IPS DF 4.7 (cell line): ENCODE data around the gene CSNK2A2.
A peak's percentile ranks its signal among the peaks of the same experiment; 100 is the strongest.

Experiments
- DNase-seq: peaks from one replicate; pipeline ENCODE4 v3.0.0-alpha.2; 2013; ENCODE audit warnings: low spot score; ENCODE audit errors: extremely low read depth

Gene CSNK2A2

DNA sequence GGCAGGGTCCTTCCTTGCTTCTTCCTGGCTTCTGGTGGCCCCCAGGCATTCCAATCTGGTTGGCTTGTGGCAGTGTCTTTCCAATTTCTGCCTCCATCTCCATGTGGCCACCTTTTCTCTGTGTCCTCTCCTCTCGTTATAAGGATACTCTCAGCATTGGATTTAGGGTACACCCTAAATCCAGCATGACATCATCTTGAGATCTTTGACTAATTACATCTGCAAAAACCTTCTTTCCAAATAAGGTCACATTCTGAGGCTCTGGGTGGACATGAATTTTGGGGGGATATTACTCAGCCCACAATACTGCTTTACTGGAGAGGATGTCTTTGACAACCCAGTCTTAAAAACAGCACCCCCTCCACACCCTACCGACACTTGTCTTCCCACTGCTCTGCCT lies 49.8 kb downstream of the CSNK2A2 start:
- DNase-seq, result no peak

DNA sequence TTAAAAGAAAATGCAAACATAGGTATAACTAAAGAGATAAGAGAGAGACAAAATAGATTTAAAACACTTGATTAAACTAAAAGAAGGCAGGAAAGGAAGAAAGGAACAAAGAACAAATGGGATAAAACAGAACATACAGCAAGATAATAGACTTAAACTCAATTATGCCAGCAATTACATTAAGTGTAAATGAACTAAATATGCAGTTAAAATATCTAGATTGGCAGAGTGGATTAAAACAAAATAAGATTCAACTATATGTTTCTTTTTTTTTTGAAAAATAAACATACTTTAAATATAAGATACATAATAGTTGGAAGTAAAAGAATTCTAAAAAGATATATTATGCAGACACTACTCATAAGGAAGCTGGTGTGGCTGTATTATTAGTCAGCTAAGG lies 59.1 kb downstream of the CSNK2A2 start:
- DNase-seq, result no peak

DNA sequence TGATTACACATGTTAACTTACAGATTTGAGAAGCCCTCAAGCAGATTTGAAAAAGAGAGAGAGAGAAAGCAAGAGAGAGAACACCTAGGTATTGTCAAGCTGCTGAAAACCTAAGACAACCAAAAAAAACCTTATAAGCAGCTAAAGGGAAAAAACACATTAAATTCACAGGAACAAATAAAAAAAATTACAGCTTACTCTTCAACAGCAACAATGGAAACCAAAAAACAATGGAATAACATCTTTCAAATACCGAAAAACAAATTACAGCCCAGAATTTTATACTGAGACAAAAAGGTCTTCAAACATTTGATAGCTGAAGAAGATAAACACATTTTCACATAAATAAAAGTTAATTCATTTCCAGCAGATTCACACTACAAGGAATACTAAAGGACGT lies 60.3 kb downstream of the CSNK2A2 start:
- no peak for DNase-seq

DNA sequence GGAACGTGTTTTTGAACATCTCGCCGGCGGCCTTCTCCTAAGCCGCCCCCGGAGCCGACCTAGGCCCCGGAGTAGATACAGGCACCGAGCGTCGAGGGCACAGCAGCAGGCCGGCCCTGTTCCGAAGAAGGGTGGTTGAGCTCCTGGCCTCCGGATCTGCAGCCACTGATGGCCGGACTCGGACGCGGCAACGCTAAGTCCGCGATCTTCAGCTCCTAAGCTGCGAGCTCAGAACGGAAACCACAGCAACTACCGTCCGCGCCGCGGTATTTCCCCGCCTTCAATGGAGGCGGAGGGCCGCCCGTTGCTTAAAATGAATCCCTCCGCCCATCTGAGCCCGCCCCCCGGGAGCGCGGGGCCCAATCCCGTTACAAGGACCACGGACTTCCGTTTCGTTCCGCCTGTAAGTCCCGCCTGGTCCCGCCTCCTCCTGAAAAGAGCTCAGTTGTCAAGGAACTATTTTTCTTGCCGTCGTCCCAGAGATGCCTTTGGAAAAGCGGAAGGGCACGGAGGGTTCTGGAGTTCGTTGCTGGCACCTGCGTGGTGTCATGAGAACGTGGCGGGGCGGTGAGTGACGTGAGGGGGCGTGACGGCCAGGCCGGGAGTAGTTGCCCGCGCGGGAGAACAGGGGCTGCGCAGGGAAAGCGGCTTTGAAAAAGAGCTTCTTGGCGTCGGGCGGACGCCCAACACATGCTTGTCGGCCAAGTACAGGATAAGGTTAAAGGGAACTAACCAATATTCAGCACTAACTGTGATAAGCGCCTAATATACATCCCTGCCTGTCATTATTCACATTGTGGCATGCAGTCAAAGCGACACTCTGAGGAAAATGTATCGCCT lies 68.6 kb downstream of the CSNK2A2 start, which contains the start of gene CFAP20:
CFAP20 (minus strand) TSS at position 285 of the 840 bp plus-strand sequence; CDS start at position 19, 266 bp downstream.
- DNase-seq, result peak; percentile 99

DNA sequence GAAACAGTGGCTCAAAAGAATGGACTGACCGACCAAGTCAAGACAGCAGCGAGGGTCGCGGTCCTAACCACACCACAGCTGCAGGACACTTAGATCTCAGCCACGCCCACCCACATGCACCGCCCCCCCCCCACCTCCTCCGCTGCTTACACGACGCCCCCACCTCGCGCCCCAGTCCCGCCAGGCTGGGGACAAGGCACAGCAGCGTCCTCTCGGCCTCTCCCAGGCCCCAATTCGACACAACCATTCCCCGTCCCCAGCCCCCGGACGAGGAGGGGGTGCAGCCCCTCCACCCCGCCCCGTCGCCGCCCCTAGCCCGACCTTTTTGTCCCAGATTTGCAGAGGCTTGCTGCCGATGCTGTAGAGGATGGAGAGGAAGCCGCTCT lies 69.2 kb downstream of the CSNK2A2 start:
- no peak for DNase-seq

DNA sequence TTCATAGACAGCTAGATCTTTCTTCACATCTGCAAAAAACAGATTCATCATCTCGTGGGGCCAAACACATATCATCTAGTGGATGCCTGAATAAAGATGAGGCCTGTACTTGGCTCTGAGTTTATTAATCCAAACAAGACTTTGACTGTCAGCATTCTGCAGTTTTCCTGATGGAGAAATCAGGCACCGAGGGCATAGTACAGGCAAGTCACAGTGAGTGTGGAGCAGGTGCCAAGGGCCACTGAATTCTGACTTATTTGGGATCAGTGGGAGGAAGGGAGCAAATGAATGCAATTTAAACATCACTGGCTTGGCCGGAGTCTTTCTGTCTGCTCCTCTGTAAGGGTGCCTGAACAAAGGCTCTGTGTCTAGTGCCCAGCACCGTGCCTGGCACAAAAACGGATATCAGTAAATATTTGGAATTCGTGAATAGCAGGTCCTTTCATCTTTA lies 69.7 kb downstream of the CSNK2A2 start:
- DNase-seq, result no peak

DNA sequence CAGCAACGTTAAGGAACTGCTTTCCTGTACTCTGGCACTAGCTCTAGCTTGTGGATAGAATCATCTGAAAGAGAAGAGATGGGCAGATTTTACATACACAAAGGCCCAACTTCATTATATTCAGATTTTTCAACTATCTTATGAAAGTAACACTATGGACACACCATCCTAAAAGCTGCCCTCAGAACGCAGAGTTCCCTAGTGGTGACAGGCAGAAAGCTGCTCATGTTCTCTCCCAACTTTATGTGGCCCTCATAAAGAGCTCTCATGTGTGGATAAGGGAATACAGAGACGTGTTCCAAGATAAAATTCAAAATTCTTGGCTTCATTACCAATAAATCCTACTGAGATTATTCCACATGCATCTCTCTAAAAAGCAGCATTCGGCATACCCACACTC lies 70.3 kb downstream of the CSNK2A2 start:
- DNase-seq, result no peak

DNA sequence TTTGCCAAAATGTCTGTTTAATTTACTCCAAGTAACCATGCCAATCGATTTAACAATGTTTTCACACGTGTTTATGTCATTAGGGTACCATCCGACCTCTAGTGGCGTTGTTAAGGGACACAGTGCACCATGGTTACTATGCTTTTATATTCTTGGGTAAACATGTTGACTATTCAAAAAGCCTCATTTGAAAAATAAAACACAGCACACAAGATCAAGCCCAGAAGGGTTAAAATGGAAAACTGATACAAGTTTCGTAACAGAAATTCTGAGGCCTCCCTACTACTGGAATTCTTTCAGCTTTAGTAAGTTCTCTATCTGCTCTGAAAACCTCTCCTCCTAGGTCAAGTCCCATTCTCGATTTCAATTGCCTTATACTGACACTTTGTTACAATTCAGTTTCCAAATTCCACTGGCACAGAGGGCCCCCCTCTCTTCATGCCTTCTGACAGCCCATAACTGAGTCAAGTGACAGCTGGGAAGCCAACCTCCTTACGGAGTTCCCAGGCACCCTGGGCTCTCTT lies 70.8 kb downstream of the CSNK2A2 start:
- no peak for DNase-seq

DNA sequence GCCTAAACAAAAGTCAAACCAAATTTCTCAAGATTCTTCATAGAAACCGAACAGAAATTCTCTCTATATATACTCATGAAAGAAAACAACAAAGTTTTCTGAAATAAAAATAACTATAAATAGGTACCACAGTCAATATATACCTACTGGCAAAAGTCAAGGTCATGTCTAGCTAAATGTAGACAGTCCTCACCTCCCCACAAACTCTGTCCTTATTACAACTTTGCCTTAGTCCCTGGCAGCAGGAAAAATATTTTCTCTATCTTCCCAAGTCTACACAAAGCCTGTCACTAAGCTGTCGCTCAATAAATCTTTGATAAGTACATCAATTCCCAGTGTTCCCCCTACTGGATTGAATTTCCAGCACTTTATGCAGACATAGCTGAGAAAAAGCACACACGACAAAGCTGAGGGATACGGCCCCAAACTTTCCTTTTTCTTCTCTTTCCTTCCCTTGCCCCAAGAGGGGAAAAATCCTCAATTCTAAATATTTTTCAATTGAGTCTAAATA lies 71.4 kb downstream of the CSNK2A2 start:
- DNase-seq, result no peak

DNA sequence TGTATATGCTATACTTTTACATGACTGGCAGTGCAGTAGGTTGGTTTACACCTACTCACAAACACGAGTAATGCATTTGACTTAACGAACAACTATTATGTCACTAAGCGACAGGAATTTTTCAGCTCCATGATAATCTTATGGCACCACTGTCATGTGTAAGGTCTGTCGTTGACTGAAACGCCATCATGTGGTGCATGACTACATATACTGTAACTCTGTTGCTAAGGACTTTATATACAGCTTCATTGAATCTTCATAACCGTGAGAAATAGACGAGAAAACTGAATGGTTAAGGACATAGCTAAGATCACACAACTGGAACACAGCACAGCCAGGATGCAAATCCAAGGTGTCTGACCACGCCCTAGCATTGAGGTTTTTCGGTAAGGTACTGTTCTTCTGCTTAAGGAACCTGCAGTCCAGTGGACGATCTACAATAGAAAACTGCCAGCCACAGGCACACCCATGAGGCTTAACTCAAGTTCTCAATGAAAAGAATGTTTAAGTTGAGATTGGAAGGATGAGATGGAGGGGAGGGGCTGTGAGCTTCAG lies 72.0 kb downstream of the CSNK2A2 start:
- DNase-seq, result no peak

DNA sequence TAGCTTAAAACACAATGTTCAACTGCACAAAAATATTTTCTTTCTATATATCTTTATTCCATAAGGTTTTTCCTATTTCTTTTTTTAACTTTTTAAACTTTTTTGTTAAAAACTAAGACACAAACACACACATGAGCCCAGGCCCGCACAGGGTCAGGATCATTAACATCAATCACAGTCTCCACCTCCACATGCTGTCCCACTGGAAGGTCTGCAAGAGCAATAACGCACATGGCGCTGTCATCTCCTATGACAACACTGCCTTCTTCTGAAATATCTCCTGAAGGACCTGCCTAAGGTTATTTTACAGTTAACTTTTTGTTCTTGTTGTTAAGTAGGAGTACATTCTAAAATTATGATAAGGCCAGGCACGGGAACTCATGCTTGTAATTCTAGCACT lies 72.9 kb downstream of the CSNK2A2 start:
- DNase-seq, result no peak

DNA sequence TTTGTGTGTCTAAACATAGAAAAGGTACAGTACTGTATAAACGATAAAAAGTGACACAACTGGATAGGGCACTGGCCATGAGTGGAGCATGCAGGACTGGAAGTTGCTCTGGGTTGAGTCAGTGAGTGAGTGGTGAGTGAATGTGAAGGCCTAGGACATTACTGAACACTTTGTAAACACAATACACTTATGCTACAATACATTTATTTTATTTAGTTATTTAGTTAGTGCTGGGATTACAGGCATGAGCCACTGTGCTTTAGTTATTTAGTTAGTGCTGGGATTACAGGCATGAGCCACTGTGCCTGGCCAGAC lies 73.3 kb downstream of the CSNK2A2 start:
- no peak for DNase-seq

DNA sequence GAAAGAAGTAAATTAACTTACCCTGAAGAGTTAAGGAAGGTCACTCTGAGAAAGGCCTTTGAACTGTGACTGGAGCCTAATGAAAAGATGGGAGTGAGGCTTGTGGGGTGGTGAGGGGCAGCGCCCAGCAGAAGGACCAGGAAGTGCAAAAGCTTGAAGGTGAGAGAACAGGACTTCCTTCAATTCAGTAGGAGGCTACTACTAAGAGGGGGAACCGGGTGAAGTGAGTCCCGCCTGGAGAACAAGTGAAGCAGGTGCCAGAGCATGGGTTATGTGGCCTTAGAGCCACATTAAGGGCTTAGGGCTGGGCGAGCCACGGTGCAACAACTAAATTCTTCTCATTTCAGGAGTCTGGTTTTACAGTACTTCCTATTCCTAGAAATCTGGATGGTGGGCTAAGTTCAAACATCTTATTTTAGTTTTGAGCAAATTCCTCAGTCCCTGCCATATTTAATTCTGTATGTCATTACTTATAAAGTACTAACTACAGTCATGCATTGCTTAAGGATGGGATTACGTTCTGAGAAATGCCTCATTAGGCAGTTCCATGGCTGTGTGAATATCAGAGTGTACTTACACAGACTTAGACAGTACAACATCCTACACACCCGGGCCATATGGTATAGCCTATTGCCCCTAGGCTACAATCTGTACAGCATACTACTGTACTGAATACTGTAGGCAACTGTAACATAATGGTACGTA lies 73.9 kb downstream of the CSNK2A2 start:
- DNase-seq, result no peak

DNA sequence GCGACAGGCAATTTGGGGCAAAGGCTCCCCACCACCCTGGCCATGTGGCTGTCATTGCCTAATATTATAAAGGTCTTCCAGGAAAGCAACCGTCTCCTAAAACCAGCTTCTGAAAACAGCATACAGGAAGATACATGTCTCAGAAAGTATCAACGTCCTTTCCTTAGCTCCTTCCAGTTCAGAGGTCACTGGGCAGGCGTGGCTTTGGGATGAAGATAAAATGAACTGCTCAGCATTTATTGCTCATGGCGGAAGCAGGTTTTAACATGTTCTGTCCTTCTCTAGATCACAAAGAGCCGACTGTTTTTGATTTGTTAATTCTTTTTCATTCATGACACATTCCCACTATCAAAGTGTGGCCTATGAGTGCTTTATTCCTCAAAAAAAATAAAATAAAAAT lies 76.8 kb downstream of the CSNK2A2 start:
- DNase-seq, result no peak

DNA sequence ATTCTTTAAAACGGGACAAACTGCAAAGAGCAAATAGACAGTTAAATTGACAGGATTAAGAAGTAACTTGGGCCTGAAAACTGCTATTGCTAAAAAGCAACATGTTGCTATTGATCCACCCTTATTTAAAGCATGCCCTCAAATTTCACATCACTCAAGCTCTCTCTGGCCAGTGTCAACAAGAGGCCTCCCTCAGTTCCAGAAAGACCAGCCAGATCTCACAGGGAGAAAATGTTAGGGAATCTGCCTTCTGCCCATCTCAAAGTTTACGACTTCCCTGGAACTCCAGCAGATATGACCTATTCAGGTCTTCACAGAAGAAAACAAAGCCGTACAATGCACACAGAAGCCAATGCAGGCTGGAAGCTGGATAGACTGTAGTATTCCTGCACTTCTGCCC lies 77.7 kb downstream of the CSNK2A2 start:
- no peak for DNase-seq

DNA sequence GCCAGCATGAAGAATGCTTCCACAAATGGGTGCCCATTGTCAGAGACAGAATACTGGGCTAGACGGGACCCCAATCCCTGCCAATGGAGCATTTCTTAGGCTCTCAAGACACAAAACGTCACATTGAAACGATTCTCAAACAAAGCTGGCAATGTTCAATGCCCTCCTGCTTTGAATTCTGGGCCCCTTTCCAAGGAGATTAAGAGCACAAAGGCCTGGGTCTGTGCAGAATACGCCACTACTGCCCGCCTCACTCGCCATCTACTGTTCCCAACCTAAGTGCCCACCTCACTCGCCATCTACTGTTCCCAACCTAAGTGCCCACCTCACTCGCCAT lies 78.4 kb downstream of the CSNK2A2 start:
- no peak for DNase-seq

DNA sequence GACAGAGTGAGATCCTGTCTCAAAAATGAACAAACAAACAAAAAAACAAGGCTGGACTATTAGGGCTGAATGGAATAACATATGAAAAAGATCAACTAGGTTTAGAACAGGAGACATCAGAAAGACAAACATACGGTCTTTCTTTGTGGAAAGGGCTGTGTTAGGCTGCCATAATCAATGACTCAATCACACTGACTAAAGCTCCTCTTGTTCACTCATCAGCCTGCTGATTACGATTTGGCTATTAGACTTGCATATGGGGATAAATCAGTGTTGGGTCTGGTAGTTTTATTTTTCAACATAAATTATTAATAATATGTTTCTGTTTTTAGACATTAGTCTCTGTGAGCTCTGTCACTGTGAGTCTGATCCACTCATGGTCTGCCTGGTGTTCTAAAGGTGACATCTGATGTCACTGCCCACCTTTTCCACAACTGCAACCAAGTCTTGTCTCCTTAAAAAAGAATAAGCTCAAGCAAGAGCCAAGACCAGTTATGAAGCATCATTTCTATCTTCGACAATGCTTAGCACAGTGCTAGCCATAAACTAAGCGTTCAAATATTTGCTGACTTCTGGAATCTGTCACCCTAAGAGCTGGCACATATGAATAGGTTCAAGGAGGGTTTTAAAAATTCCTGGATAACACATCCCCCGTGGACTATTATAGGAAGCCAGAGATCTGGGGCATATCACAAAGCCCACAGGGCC lies 79.0 kb downstream of the CSNK2A2 start:
- no peak for DNase-seq

DNA sequence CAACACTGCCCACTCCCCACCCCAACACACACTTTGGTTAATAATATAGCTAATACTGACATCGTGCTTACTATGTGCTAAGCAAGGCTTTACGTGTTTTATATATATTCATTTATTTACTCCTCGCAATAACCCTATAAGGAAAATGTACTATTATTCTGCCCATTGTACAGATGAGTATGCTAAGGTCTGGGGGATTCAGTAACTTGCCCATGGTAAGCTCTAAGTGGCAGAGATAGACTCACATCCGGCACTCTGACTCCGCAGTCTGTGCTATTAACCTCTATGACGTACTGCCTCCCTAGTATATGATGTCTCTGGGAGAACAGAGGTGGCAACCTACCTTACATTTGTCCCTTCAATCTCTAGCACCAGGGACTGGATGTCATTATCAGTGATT lies 81.4 kb downstream of the CSNK2A2 start:
- no peak for DNase-seq

DNA sequence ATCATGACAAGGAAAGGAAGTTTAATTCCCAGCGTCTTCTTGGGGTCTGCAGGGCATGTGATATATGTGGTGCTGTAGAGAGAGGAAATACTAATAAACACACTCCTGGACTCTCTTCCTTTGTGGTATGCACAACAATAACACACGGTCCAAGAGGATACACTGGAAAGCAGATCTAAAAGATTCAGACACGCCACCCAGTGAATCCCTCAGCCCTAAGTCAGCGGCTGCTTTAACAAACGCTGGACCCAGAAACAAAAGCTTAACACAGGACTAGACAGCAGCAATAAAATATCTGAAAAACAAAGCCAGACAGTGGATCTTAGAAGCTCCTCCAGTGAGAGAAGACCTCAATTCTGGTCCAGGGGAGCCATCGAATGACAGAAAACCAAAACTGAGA lies 81.8 kb downstream of the CSNK2A2 start:
- DNase-seq, result no peak

DNA sequence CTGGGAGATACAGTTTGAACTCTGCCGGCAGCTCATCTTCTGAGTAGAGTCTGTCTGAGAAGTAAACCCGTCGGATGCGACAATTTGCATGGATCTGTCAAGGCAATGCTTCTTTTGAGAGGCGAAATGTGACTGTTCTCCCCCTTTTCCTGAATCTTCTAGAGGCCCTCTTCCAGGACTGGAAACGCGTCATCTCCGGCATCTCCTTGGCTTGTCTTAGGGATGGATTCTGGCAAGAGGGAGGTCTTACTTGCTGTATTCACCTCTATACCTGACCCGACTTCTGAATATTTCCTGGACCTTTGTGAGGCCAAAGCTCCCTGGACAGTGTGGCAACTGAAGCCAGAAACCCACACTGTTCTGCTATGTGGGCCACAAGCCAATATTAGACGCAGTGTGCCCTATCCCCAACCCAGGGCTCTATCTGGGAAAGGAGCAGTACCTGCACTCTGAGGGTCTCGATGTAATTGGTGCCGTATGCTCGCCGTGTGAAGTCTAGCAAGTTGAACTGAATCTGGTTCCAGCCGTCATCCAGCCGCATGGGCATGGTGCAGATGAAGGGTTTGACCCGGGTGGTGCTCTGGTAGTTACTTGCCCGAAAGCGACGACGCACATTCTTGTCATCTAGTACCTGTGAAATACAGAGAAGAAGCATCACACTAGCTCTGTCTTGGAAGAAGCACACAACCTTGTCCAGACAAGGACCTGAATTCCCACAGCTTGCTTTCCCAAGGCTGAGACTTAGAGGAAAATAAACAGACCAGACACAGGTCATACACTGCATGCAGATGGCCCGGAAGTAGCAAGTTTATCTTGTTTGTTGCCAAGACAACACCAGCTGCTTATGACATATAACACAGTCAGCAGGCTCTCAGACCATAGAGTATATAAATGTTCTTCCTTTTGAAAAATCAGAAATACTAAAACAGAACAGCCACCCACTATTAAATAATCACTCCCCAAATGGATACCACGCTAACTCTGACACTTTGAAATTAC lies 82.8 kb downstream of the CSNK2A2 start:
- DNase-seq, result no peak

DNA sequence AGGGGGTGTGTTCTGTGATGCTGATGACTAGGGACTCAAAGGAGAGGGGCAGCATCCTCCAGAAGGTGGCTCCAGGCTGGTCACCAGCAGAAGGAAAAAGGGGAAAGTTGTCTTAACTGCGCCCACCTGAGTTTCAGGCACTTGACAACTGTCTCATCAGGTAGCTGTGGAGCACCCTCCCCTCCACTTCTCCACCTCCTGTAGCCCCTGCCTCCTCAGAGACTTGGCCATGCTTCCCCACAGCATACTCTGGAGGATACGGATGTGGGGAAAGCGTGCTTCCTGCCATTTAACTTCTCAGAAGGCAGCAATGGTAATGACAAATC lies 86.6 kb downstream of the CSNK2A2 start:
- no peak for DNase-seq
